CD4-positive, alpha-beta T cell treated with Interferon gamma for 1 hour (primary cell): ENCODE data around the gene GTSE1.

Experiments
- DNase-seq: peaks from one replicate; pipeline ENCODE4 v3.0.0-alpha.2; 2020

Gene GTSE1

DNA sequence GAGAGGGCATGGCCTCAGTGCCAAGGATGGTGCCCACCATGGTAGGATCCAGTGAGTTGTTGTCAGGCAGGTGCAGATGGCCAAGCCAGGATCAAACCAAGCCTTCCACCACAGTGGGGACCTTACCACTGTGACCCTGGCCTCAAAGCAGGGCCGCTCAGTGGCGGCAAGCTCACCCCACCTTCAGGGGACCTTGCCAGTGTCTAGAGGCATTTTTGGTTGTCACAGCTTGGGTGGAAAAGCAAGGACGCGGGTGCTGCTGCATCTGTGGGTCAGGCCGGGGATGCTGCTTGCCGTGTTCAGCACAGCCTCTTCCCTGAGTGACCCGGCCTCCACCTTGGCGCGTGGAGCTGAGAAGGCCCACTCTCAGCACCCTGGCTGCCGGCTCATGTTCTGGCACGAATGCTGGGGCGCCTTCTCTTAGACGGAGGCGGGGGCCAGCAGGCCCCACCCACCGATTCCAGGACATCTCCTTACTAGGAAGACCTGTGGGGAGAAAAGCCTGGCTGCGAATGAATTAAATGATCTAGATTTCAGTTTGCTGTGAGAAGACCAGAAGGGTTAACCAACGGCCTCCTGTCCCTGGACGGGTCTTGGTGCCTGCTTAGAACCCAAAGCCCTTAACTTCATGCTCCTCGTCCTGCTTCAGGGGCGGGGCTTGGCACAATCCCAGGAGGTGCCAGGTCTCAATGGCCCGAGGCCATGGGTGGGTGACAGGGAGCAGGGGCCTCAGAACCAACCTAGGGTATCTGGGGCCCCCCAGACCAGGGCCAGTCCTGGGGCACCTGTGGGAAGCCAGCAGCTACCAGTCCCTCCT lies 57.7 kb downstream of the GTSE1 start:
- no peak for DNase-seq

DNA sequence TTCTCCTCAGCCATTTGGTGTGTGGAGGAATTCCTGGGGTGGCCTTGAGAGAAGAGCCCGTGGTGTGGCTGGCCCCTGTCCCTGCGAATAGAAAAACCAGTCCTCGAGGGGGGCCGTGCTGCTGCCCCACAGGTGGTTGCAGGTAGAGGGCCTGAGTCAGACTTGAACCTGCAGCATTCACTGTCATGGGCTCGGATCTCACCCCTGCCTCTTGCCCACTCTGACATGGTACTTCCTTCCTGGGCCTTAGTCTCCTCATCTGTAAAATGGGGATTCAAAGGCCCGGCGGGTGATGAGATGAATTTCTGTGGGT lies 58.3 kb downstream of the GTSE1 start:
- no peak for DNase-seq

DNA sequence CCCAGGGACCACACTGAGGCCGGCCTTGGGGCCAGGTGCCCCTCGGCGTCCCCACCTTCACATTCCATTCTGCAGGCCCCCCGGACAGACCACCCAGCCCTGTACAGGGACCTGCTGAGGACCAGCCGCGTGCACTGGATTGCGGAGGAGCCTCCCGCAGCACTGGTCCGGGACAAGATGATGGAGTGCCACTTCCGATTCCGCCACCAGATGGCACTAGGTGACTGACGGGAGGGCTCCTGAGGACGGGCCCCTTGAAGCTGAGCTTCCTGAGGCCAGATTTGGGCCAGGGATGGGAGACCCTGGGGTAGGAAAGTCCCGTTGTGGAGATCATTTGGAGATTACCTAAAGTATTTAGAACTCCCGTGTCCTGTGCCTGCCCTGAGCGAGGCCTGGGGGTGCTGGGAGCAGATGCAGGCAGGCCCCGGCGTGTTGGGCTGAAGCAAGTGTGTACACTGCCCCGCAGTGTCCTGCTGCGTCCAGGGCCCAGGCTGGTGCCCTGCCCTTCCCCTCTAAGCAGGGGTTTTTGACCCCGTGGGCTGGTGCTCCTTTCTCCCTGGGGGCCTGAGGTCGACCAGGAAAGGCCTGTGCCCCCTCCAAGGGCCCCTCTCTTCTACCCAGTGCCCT lies 58.8 kb downstream of the GTSE1 start:
- DNase-seq = peak; percentile 41

DNA sequence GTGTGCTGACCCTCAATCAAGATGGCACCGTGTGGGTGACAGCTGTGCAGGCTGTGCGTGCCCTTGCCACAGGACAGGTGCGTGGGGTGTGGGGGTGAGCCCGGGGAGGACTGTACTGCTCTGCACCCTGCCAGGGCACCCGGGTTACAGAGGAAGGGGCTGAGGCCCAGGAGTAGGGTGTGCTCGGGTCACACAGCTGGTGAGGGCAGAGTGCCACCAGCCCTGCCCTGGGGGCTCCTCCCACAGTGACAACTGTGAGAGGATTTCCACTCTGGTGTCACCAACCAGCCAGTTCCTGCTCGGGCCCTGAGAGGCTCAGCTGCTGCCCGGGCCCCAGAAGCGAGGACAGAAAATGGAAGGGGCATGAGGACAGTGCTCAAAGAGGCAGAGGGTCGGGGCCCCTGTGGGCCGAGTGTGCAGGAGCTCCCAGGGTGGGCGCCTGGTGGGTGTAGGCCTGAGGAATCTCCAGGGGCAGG lies 59.4 kb downstream of the GTSE1 start:
- DNase-seq = no peak

DNA sequence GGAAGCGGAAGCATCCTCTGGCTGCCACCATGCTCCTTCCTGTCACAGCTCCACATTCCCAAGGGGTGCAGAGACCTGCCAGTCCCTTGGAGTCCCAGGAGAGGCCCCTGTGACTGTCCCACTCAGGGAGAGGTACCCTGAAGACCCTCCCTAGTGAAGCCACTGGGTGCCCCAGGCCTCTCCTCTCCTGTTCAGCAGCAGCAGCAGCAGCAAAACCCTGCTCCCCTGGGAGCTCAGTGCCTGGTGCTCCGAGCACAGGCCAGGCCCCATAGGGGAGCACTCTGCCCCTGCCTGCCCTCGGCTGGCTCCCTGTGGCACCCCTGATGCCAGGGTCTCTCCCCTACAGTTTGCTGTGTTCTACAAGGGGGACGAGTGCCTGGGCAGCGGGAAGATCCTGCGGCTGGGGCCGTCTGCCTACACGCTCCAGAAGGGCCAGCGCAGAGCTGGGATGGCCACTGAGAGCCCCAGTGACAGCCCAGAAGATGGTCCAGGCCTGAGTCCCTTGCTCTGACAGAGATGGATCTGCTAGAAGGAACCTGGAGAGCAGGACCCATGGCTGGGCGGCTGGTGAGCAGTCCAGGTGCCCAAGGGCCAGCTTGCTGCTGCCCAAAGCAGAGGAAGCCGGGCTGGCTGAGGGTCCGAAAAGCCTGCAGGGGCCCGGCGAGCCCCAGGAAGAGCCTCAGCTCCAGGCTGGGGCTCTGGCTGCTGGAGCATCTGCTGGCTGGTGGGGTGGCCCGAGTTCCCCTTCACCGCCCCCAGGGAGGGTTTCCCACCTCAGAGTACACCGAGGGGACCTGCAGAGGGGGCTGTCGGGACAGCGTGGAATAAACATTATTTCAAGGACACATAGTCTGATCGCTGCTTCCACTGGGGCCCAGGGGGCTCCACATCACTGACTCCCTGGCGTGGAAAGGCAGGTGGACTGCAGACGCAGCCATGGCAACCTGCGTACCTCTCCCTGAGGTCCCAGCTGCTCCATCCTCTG lies 60.1 kb downstream of the GTSE1 start:
- DNase-seq = no peak

DNA sequence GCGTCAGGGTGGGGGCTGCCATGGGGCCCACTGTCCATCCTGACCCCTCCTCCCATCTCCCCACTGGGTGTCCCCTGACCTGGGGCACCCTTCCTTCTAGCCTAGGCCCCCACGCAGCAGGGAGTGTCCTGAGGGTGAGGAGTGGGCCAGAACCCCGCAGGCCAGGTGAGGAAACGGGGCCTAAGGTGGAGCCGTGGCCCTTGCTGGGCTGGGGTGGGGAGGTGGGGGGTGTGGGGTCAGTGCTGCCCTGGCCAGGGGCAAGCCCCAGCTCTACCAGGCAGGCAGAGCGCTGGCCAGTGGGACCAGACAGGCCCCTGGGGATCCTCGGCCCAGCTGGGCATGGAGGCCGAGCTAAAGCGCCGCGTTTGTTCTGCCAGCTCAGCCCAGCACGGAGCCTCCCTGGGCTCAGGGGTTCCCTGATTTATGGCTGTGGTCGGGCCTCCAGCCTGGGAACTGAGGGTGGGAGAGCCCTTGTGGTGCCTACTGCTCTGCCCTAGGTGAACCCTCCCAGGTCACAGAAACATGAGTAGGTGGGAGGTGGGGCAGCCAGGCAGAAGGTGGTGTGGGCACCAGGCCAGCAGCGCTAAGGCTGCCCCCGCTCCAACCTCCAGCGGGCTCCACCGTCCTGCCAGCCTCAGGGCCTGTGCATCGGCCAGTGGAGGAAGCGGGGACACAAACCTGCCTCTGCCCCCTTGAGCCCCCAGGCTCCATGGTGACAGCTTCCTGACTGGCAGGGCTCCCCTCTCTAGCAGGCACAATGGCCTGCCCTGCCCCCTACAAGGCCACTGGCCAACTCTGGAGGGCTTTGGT lies 61.2 kb downstream of the GTSE1 start:
- DNase-seq = no peak

DNA sequence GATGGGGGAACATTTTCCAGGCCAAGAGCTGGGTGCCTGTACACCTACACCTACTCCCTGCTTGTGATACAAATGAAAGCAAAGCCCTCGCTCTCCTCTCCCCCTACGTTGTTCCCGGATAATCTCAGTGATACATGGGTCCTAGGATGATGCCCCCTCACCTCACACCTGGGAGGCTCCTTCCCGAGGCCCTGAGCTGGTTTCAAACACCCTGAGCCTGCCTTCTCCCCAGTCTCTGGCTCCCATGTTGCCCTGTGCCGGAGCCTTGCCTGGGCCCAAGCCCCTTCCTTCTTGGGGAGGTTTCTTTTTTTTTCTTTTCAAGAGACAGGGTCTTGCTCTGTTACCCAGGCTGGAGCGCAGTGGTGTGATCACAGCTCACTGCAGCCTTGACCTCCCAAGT lies 62.1 kb downstream of the GTSE1 start:
- no peak for DNase-seq

DNA sequence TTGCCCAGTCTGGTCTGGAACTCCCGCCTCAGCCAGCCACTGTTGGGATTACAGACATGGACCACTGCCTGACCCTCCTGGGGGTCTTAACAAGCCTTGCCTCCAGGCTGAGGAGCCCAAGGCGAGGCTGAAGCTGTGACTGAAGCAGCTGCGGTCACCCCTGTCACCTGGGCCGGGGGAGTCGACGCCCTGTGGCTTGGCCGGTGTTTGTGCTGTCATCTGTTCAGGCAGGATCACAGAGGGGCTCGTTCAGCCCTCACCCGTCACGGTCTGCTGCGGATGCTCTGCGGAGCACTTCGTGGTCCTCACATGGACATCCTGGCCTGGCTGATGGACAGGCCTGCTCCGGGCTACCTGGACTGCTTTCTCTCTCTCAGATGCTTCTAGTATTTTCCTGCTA lies 62.7 kb downstream of the GTSE1 start:
- no peak for DNase-seq

DNA sequence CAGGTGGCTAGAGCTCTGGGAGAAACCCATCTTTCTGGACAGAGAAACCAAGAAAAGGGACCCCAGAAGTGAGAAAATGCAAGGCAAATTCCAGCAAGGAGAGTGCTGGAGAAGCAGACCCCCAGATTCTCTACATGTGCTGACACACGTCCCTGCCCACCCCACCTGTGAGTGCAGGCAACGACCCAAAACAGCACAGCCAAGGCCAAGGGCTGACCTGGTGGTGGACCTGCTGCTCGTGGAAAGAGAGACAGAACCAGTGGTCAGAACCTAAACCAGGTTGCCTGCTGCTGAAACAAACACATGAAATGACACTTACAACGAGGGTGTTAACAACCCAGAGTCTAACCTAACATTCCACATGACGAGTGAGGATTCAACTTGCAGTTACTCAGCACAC lies 63.4 kb downstream of the GTSE1 start:
- no peak for DNase-seq

DNA sequence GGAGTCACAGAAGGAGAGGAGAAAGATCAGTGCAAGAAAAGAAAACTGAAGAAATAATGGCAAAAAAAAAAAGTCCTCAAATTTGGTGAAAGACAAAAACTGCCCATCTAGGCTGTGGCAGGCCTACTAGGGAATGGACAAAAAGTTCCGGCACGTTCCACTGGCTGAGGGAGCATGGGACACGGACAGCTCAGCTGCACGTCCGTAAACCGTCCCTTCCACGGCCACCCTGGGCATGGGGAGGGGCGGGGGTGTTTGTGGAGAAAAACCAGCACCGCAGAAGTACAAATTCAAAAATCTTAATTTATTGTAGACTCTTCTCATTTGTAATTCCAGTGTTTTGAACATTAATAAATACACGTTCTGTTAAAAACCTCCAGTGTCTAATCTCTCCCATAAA lies 64.2 kb downstream of the GTSE1 start:
- no peak for DNase-seq

DNA sequence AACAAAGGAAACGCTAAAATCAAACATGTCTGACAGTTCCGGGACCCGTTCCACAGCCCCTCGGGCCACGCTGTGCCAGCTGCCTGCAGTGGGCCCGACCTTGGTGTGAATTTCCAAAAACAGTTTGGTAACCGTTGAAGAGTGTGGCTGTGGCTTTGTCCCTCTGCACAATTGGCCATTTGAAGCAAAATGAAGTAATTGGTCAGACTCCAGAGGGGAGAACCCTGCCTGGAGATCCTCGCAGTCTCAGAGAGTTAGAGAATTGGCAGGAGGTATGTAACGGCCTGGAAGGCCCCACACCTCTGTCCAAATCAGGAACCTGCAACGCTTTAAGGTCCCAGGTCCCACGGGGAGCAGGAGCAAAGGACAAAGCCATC lies 65.1 kb downstream of the GTSE1 start:
- no peak for DNase-seq

DNA sequence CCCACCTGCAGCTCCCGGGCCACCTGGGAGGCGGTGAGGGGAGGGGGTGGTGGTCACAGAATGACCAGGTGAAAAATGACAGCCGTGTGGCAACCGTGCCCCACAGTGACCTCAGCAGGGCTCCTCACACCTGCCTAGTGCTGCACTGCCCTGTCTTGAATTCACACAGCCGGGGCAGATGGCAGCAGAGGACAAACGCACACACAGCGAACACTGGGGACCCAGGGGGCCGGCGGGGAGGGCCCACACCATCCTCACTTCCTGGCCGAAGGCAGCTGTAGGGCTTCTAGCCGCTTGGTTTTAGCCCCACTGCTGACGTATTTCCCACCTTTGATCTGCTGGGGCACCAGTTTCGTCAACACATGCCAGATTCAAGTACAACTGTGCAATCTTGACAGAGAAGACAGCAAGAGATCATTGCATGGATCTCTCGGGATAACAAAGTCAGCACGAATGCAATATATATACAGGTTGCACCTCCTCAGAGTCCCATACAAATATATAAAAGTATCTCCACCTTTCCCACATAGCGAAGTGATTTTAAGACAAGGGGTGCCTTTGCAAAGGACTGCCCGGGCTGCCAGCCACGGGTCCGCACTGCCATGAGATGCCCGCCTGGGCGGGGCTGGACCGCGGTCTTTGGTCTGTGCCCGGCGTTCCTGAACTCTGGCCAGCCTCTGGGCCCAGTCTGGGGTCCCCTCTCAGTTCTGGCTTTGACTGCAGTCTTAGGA lies 65.7 kb downstream of the GTSE1 start:
- no peak for DNase-seq

DNA sequence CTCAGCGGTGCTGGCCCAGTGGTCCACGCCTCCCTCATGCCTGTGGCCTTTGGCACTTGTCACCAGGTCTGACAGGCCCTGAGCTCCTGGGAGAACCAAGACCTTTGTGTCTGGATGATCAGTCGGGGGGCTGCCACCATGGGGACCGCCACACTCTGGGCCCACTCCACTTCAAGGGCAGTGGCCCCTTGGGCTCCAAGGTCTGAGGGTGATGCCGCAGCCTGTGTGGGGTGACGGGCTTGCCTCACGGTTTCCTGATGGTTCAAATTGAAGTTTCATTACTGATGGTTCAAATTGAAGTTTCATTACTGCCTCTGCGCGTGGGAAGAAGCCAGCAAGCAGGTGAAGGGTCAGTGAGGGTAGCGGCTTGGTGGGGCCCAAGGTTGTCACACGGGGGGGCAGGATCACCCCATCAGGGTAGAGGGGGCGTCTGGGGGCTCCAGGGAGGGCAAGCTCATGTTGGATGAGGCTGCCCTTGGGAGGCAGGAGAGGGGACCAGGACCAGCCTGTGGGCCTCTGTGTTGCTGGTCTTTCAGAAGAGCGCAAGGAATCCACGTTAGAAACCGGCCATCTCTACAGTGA lies 66.4 kb downstream of the GTSE1 start:
- no peak for DNase-seq

DNA sequence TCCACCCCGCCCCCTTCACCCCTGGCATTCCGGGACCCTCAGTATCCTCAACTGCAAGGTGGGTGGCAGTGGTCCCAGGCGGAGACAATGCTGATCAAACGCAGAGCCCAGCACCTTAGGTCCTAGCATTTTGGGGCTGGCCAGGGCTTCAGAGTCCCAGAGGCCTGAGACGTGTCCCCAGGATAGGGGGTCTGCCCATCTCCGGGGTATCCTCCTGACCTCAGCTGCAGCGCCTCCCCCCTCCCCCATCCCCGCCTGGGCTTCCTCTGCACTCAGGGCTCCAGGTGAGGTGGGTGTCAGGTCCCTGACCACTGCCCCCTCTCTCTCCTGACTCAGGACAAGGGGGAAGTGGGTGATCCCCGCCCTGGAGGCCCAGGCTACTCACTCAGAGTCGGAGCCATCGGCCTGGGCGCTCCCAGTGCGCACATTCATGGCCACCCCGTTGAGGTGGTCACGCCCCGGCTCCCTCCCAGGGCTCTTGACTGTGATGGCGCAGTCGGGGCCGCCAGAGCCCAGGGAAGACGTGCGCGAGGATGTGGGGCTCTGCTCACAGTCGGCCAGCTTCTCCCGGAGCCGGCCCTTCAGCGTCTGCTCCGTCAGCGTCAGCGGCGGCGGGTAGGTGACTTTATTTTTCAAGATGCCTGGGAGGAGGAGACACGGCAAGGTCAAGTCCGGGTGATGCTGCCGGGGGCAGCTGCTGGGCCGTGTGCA lies 67.1 kb downstream of the GTSE1 start:
- DNase-seq = no peak

DNA sequence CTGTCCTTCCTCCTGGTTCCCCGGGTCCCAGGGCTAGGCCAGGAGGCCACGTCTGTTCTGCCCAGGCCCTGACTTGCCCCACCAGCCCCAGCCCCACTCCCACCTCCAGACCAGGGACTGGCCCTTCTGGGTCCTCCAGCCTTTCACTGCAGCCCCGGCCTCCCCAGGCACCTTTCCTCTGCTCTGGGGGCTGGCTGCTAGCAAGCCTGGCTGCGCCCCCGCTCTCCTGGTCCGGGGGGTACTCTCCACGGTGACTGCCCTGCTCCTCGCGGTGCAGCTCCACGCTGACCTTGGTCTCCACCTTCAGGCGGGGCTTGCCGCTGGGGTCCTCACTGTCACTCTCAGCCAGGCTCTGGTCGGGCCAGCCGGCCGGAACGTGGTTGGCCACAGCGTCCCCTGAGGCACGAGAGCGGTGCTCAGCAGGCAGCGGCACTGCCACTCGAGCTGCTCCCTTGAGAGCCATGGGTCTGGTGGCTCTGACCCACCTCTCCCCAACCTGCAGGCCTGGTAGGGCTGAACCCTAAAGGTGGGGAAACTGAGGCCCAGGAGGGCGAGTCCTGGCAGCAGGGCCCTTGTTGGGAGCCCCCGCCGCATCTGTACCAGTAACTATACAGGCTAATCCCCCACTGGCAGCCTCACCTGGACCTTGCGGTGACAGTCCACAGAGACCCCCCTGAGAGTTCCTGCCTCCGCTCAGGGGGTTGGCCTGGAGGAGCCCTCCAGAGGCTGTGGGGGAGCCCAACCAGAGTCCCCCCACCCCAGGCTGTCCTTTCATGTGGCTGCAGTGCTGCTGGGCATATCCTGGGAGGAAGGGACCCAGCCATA lies 67.9 kb downstream of the GTSE1 start:
- DNase-seq = no peak

DNA sequence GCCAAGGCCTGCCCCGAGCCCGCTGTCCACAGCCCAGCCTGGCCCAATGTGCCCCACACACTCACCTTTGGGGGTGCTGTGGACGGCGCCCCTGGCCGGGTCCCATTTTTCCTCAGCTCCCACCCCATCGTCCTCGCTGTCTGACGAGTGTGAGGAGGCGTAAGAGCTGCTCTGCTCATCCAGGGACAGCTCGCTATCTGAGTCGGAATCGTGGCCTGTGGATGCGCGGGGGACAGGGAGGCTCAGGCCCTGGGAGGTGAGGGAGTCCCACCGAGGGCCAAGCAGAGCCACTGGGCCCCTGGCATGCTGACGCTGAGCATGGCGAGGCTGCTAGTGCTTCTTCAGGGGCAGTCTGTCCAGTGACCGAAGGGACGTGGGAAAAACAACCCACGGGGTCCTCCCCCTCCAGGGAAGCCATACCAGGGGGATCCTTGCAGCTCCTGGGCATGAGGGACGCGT lies 68.5 kb downstream of the GTSE1 start:
- no peak for DNase-seq

DNA sequence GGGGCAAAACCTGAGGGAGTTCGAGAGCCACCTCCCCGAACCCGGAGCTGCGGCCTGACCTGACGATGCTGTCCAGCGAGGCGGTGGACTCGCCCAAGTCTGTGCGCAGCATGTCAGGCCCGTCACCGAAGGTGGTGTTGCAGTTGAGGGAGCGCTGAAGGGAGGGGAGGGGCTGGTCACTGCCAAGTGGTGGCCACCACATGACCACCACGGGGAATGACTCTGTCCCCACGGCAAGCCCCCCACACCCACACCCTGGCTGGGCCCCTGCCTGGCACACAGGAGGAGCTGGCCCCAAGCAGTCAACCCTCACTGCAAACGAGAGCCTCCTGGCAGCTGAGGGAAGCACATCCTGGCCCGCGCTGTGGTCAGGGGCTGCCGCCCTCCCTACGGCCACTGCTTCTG lies 69.7 kb downstream of the GTSE1 start:
- no peak for DNase-seq

DNA sequence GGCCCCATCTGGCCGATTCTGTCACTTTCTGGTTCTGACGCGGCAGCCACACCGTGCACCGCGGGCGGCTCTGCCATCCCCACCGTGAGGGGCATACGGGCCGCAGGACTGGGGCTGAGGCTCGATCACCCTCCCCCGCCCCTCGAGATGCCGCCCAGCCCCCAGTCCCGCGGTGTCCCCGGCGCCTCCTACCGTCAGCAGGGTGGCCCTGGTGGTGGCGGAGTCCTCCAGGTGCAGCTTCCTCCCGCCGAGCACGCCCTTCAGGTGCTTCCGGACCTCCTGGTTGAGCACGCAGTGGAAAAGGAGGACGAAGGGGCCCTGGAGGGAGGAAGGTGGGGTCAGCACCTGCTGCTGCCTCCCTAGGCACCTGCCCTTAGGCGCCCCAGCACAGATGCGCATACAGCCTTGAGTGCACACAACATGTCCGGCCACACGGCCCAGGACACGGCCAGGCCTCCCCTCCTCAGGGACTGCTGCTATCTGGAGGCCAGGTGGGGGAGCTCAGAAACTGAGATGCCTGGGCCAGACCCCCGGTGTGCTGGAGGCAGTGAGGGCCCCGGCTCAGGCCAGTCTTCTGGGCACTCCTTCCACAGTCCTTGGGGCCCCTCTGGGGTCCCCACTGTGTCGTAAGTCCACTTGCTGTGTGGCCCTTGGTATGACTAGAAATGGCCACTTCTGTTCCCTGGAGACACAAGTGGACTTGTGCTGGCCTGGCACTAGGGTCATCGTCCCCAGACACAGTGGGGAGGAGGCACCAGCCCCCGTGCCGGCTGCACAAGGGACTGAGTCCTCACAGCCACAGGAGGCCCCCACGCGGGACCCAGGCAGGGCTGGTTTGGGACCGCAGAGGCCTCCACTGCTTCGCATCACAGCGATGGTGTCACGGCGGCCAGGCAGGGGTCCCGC lies 70.4 kb downstream of the GTSE1 start:
- DNase-seq = no peak

DNA sequence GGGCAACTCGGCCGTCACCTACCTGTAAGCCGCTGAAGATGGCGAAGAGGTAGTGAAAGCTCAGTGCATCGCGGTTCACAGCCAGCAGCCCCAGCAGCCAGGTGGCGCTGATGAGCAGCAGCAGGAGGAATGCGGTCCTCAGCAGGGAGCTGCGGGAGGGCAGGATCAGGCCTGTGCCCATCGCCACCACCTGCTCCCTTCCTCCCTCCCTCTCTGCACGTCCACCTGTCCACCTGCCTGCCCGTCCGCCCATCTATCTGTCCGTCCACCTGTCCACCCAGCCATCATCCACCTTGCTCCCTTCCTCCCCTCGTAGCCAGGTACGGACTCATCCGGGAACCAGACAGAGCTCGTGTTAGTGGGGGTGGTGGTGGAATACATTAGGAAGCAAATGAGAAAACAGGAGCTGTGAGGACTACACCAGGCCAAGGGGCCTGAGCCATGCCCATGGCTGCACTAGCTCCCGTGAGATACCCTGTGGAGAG lies 71.1 kb downstream of the GTSE1 start:
- peak; percentile 61 for DNase-seq
